ENCODE results near the gene SYNDIG1.

Gene SYNDIG1

GRCh38 chr20:24643731-24644626 lies 174.6 kb downstream of the SYNDIG1 start:
- Mint-ChIP-seq H3K4me3 (no peak overlapping the region), H3K27ac (ENCODE audit: low read depth) (no peak overlapping the region), H3K36me3 (ENCODE audit: insufficient read depth) (peaks cover 2% of the 10 kb centered on the region), H3K9me3 (no peaks in the 10 kb centered on the region), H3K27me3 (peaks cover 46% of the 10 kb centered on the region), H3K4me1 (no peaks in the 10 kb centered on the region)
- DNase-seq (ENCODE audit: low spot score in 2 of 2), result no peak
- no peak for ATAC-seq (replicated peaks; ENCODE audit: extremely low read depth, poor library complexity, severe bottlenecking)

GRCh38 chr20:24646321-24646720 lies 176.9 kb downstream of the SYNDIG1 start:
- ATAC-seq (replicated peaks; ENCODE audit: extremely low read depth, poor library complexity, severe bottlenecking) (no peak), DNase-seq (ENCODE audit: low spot score in 2 of 2) (no peak)
- H3K36me3 Mint-ChIP-seq (ENCODE audit: insufficient read depth), result peaks cover 2% of the 10 kb centered on the region
- H3K9me3 Mint-ChIP-seq, result no peaks in the 10 kb centered on the region
- H3K27me3 Mint-ChIP-seq, result peaks cover 33% of the 10 kb centered on the region
- no peak overlapping the region for H3K4me3 Mint-ChIP-seq
- no peak overlapping the region for H3K27ac Mint-ChIP-seq (ENCODE audit: low read depth)
- no peaks in the 10 kb centered on the region for H3K4me1 Mint-ChIP-seq

GRCh38 chr20:24647713-24648112 lies 178.3 kb downstream of the SYNDIG1 start:
- H3K4me3 Mint-ChIP-seq, result no peak overlapping the region
- peaks cover 2% of the 10 kb centered on the region for H3K36me3 Mint-ChIP-seq (ENCODE audit: insufficient read depth)
- DNase-seq (ENCODE audit: low spot score in 2 of 2) (no peak), ATAC-seq (replicated peaks; ENCODE audit: extremely low read depth, poor library complexity, severe bottlenecking) (no peak)
- no peak overlapping the region for H3K27ac Mint-ChIP-seq (ENCODE audit: low read depth)
- no peaks in the 10 kb centered on the region for H3K9me3 Mint-ChIP-seq
- peaks cover 35% of the 10 kb centered on the region for H3K27me3 Mint-ChIP-seq
- H3K4me1 Mint-ChIP-seq, result no peaks in the 10 kb centered on the region

GRCh38 chr20:24648481-24648880 lies 179.1 kb downstream of the SYNDIG1 start:
- no peak for ATAC-seq (replicated peaks; ENCODE audit: extremely low read depth, poor library complexity, severe bottlenecking)
- peaks cover 40% of the 10 kb centered on the region for H3K27me3 Mint-ChIP-seq

GRCh38 chr20:24648919-24649318 lies 179.5 kb downstream of the SYNDIG1 start:
- peaks cover 40% of the 10 kb centered on the region for H3K27me3 Mint-ChIP-seq
- DNase-seq (ENCODE audit: low spot score in 2 of 2), result no peak
- no peaks in the 10 kb centered on the region for H3K9me3 Mint-ChIP-seq
- H3K27ac Mint-ChIP-seq (ENCODE audit: low read depth), result no peak overlapping the region
- H3K4me3 Mint-ChIP-seq, result no peak overlapping the region
- peaks cover 2% of the 10 kb centered on the region for H3K36me3 Mint-ChIP-seq (ENCODE audit: insufficient read depth)
- ATAC-seq (replicated peaks; ENCODE audit: extremely low read depth, poor library complexity, severe bottlenecking), result no peak
- H3K4me1 Mint-ChIP-seq, result no peaks in the 10 kb centered on the region

More at GRCh38 chr20:24648481-24648880, 179.1 kb downstream of the SYNDIG1 start:
- H3K4me3 Mint-ChIP-seq, result no peak overlapping the region
- no peak overlapping the region for H3K27ac Mint-ChIP-seq (ENCODE audit: low read depth)
- H3K9me3 Mint-ChIP-seq, result no peaks in the 10 kb centered on the region
- DNase-seq (ENCODE audit: low spot score in 2 of 2), result no peak
- peaks cover 2% of the 10 kb centered on the region for H3K36me3 Mint-ChIP-seq (ENCODE audit: insufficient read depth)
- H3K4me1 Mint-ChIP-seq, result no peaks in the 10 kb centered on the region

GRCh38 chr20:24649787-24650490 lies 180.5 kb downstream of the SYNDIG1 start:
- ATAC-seq (replicated peaks; ENCODE audit: extremely low read depth, poor library complexity, severe bottlenecking) (no peak), DNase-seq (ENCODE audit: low spot score in 2 of 2) (no peak)
- Mint-ChIP-seq H3K27ac (ENCODE audit: low read depth) (no peak overlapping the region), H3K4me3 (no peak overlapping the region), H3K27me3 (peaks cover 40% of the 10 kb centered on the region), H3K4me1 (no peaks in the 10 kb centered on the region), H3K9me3 (no peaks in the 10 kb centered on the region), H3K36me3 (ENCODE audit: insufficient read depth) (peaks cover 2% of the 10 kb centered on the region)

GRCh38 chr20:24651171-24651975 lies 181.9 kb downstream of the SYNDIG1 start:
- no peak overlapping the region for H3K4me3 Mint-ChIP-seq
- ATAC-seq (replicated peaks; ENCODE audit: extremely low read depth, poor library complexity, severe bottlenecking), result no peak
- no peak for DNase-seq (ENCODE audit: low spot score in 2 of 2)

GRCh38 chr20:24651976-24652345 lies 182.5 kb downstream of the SYNDIG1 start:
- no peaks in the 10 kb centered on the region for H3K4me1 Mint-ChIP-seq
- ATAC-seq (replicated peaks; ENCODE audit: extremely low read depth, poor library complexity, severe bottlenecking) (no peak), DNase-seq (ENCODE audit: low spot score in 2 of 2) (no peak)
- H3K27me3 Mint-ChIP-seq, result peaks cover 29% of the 10 kb centered on the region
- H3K4me3 Mint-ChIP-seq, result no peak overlapping the region
- no peak overlapping the region for H3K27ac Mint-ChIP-seq (ENCODE audit: low read depth)
- no peaks in the 10 kb centered on the region for H3K9me3 Mint-ChIP-seq
- H3K36me3 Mint-ChIP-seq (ENCODE audit: insufficient read depth), result peaks cover 2% of the 10 kb centered on the region

More at GRCh38 chr20:24651171-24651975, 181.9 kb downstream of the SYNDIG1 start:
- Mint-ChIP-seq H3K4me1 (no peaks in the 10 kb centered on the region), H3K36me3 (ENCODE audit: insufficient read depth) (peaks cover 2% of the 10 kb centered on the region), H3K27ac (ENCODE audit: low read depth) (no peak overlapping the region), H3K9me3 (no peaks in the 10 kb centered on the region), H3K27me3 (peaks cover 35% of the 10 kb centered on the region)

GRCh38 chr20:24653306-24653705 lies 183.9 kb downstream of the SYNDIG1 start:
- H3K4me3 Mint-ChIP-seq, result no peak overlapping the region
- DNase-seq (ENCODE audit: low spot score in 2 of 2), result no peak
- H3K9me3 Mint-ChIP-seq, result no peaks in the 10 kb centered on the region
- H3K27ac Mint-ChIP-seq (ENCODE audit: low read depth), result no peak overlapping the region
- H3K27me3 Mint-ChIP-seq, result peaks cover 20% of the 10 kb centered on the region
- H3K36me3 Mint-ChIP-seq (ENCODE audit: insufficient read depth), result no peaks in the 10 kb centered on the region
- no peaks in the 10 kb centered on the region for H3K4me1 Mint-ChIP-seq
- no peak for ATAC-seq (replicated peaks; ENCODE audit: extremely low read depth, poor library complexity, severe bottlenecking)

GRCh38 chr20:24654425-24654824 lies 185.0 kb downstream of the SYNDIG1 start:
- Mint-ChIP-seq H3K27ac (ENCODE audit: low read depth) (no peak overlapping the region), H3K4me3 (no peak overlapping the region), H3K36me3 (ENCODE audit: insufficient read depth) (no peaks in the 10 kb centered on the region), H3K27me3 (peaks cover 18% of the 10 kb centered on the region), H3K4me1 (no peaks in the 10 kb centered on the region), H3K9me3 (no peaks in the 10 kb centered on the region)
- ATAC-seq (replicated peaks; ENCODE audit: extremely low read depth, poor library complexity, severe bottlenecking) (no peak), DNase-seq (ENCODE audit: low spot score in 2 of 2) (no peak)

GRCh38 chr20:24656391-24656790 lies 187.0 kb downstream of the SYNDIG1 start:
- Mint-ChIP-seq H3K36me3 (ENCODE audit: insufficient read depth) (no peaks in the 10 kb centered on the region), H3K27me3 (peaks cover 29% of the 10 kb centered on the region), H3K4me1 (no peaks in the 10 kb centered on the region), H3K4me3 (no peak overlapping the region), H3K9me3 (no peaks in the 10 kb centered on the region), H3K27ac (ENCODE audit: low read depth) (no peak overlapping the region)
- no peak for DNase-seq (ENCODE audit: low spot score in 2 of 2)
- no peak for ATAC-seq (replicated peaks; ENCODE audit: extremely low read depth, poor library complexity, severe bottlenecking)

GRCh38 chr20:24657196-24657595 lies 187.8 kb downstream of the SYNDIG1 start:
- Mint-ChIP-seq H3K36me3 (ENCODE audit: insufficient read depth) (no peaks in the 10 kb centered on the region), H3K27me3 (peaks cover 29% of the 10 kb centered on the region), H3K9me3 (no peaks in the 10 kb centered on the region), H3K4me3 (no peak overlapping the region), H3K27ac (ENCODE audit: low read depth) (no peak overlapping the region), H3K4me1 (no peaks in the 10 kb centered on the region)
- DNase-seq (ENCODE audit: low spot score in 2 of 2), result no peak
- ATAC-seq (replicated peaks; ENCODE audit: extremely low read depth, poor library complexity, severe bottlenecking), result no peak
